ENCODE data around the gene PPP2R5D.
A peak's percentile ranks its signal among the peaks of the same experiment; 100 is the strongest.

DNA sequence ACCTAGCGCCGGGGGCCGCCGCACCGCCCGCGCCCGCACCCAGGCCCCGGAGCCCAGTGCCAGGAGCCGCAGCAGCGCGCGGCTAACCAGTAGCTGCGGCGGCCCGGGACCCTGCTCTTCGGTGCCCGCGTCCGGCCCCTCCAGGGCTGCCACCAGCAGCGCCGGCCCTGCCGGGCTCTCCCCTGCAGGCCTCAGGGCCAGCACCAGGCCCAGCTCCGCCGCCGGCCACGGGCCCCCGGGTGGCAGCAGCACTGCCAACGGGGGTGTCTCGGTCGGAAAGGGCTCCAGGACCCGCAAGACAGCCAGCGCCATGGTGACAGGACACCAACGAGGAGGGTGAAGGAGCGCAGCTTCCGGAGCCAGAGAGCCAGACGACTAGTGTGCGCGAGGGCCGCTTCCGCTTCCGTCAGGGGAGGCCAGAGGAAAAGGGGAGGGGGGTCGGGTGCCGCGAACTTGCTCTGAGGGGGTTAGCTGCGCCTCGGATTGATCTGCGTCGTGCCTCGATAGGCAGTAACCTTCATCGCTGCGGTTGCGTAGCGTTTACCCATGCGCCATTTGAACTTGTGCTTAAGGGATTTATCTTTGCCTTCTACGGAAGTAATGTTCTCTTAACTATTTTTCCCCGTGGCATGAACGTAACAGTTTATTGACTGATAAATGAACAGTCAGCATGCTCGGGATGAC, 5.4 kb upstream of the PPP2R5D start, which contains the start of gene PEX6:
- TF ChIP-seq, protein P1, sequence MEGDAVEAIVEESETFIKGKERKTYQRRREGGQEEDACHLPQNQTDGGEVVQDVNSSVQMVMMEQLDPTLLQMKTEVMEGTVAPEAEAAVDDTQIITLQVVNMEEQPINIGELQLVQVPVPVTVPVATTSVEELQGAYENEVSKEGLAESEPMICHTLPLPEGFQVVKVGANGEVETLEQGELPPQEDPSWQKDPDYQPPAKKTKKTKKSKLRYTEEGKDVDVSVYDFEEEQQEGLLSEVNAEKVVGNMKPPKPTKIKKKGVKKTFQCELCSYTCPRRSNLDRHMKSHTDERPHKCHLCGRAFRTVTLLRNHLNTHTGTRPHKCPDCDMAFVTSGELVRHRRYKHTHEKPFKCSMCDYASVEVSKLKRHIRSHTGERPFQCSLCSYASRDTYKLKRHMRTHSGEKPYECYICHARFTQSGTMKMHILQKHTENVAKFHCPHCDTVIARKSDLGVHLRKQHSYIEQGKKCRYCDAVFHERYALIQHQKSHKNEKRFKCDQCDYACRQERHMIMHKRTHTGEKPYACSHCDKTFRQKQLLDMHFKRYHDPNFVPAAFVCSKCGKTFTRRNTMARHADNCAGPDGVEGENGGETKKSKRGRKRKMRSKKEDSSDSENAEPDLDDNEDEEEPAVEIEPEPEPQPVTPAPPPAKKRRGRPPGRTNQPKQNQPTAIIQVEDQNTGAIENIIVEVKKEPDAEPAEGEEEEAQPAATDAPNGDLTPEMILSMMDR (IDR thresholded peaks at IDR 0.05 in 4 of 5, conservative IDR thresholded peaks at IDR 0.05 in 1 of 5), result no peak
- TF ChIP-seq POLR2A (IDR thresholded peaks at IDR 0.05), result peak; percentile 40 to 71

Data from gastrocnemius medialis (tissue), 4 donors.